Testis (tissue), 2 donors: Measurements from ENCODE around the gene ACACB.

ENCODE experiments used
- CTCF ChIP-seq, 3 experiments: fragments of 450-650 bp in 2 of 3; fragments of 200-600 bp in 1 of 3; sonication (generic) in 1 of 3; IDR thresholded peaks; one replicate each; pipeline ENCODE4 v1.5.1; 2016 to 2019; ENCODE audit warnings: antibody characterized with exemption in 3 of 3, mild to moderate bottlenecking in 2 of 3, moderate library complexity in 1 of 3
- POLR2A ChIP-seq: fragments of 450-650 bp; IDR thresholded peaks from one replicate; pipeline ENCODE4 v1.6.1; 2017; ENCODE audit warnings: antibody characterized with exemption, mild to moderate bottlenecking, moderate library complexity

- TF ChIP-seq CTCF (IDR thresholded peaks at IDR 0.05) (no peak), POLR2A (no peak)
Measured at GRCh38 chr12:109261939-109262338, 145.6 kb downstream of the ACACB start.
